Right forelimb (tissue), 1 donor: ENCODE results near the gene PGLYRP4.
"Not testable (repeated sequence)": the region's sequence is repeated elsewhere in the genome, so short reads cannot be mapped to it uniquely, and the experiment has no call there.

Experiments used
- DNase-seq: peaks from one replicate; pipeline ENCODE4 v3.0.0-alpha.2; 2018

PGLYRP4 gene

DNA sequence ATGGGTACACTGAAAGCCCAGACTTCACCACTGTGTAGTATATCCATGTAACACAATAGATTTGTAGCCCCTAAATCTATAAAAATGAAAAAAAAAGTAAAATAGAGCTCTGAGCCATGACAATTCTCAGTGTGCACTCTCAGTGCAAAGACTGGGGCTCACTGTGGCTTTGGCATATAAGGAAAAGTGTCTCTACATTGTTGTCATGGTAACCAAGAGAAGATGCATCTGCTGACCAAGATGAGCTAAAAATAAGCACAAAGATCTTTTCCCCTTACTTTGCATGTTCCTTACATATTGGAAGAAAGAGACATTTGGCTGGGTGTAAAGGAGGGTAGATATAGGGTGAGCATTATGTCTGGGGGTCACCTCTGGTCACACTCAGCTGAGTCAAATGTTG lies 12.0 kb downstream of the PGLYRP4 start:
- no peak for DNase-seq

- DNase-seq = no peak
These were observed 14.7 kb downstream of the PGLYRP4 start for GRCh38 chr1:153333902-153334301.

DNA sequence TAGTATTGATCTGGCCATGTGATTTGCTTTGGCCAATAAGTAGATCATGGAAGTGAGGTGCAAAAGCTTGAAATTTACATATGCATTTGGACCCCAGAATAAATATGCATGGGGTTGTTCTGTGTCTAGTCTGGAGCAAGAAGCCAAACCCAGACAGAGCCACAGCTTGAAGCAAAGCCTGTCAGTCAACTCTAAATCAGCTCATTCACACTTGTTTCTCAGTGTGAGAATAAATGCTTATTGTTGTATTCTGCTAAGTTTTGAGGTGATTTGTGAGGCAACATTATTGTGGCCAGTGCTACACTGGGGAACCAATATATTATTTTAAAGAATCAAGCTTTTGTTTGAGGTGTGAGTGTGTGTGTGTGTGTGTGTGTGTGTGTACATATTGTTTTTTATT lies 23.7 kb downstream of the PGLYRP4 start:
- no peak for DNase-seq

DNA sequence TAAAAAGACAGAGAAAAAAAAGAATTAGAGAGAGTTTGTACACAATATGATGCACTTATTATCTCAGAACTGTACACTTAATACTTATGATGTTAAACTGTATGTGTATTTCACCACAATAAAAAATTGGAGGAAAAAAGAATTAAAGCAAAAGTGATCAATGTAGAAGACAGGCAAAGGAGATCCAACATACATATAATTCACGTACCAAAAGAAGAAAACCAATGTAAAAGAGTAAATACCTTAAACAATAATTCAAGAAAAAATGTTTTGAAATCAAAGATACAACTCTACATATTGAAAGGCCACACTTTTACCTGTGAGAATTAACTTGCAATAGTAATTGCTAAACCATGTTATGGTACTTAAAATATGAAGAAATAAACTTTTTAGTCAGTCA lies 26.1 kb downstream of the PGLYRP4 start:
- no peak for DNase-seq

DNA sequence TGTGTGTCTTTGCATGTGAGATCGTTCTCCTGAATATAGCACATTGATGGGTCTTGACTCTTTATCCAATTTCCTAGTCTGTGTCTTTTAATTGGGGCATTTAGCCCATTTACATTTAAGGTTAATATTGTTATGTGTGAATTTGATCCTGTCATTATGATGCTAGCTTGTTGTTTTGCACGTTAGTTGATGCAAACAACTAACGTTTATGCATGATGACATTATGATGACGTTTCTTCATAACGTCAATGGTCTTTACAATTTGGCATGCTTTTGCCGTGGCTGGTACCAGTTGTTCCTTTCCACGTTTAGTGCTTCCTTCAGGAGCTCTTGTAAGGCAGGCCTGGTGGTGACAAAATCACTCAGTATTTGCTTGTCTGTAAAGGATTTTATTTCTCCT lies 30.5 kb downstream of the PGLYRP4 start:
- not testable (repeated sequence) for DNase-seq

- DNase-seq = not testable (repeated sequence)
These were observed 32.6 kb downstream of the PGLYRP4 start for GRCh38 chr1:153316013-153316412.

DNA sequence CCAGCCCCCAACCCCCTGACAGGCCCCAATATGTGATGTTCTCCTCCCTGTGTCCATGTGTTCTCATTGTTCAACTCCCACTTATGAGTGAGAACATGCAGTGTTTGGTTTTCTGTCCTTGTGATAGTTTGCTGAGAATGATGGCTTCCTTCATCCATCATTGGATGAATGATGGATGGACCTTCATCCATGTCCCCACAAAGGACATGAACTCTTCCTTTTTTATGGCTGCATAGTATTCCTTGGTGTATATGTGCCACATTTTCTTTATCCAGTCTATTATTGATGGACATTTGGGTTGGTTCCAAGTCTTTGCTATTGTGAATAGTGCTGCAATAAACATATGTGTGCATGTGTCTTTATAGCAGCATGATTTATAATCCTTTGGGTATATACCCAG lies 34.3 kb downstream of the PGLYRP4 start:
- DNase-seq = not testable (repeated sequence)

DNA sequence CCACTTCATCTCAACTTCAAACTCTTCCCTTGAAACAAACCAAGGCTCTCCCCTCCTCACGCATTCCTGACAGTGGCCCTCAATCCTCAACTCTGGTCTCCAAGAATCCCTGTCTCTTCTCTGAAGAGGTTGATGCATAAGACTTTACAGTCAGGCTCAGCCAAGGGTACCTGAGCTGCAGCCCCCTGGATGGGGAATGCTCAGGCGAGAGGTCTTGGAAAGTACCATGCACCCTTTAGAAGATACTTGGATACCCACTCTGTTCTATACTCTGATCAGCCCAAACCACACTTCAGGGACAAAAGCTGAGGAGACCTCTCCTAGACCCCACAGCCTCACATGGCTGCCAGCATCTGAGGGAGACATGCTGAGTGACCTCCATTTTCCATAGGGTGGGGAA lies 35.4 kb downstream of the PGLYRP4 start:
- DNase-seq = no peak

DNA sequence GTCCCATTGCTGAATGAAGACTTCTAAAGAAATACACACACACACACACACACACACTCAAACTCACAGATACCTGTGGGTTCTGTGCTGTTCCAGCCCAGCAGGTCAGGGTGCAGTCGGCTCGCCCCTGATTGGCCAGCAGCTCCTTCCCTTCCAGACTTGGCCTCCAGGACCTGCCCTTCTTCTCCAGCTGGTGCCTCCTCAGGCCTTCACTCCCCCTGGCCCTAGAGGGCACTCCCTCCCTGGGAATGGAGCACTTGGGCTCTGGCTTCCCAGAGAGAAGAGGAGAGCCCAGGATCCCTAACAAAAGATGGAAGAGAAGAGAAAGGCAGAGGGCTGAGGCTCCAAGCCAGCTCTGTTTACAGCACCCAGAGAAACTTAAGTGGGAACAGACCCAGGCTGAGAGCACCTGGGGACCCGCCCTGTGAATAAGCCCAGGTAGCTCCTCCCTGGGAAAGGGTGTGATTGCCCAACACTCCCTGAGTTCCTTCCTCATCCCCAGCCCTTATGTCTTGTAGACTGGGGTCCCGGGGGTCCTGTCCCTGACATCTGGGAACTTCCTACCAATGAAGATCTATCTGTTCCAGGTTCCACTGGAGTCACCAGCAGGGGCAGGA lies 36.0 kb downstream of the PGLYRP4 start, which contains the start of gene PGLYRP3:
PGLYRP3 (minus strand) TSS at position 383 of the 617 bp plus-strand sequence. CDS start 2,287 bp downstream, outside the sequence.
- DNase-seq = no peak

- DNase-seq = no peak
These were observed 38.1 kb downstream of the PGLYRP4 start for GRCh38 chr1:153310526-153310925.

GRCh38 chr1:153309441-153309840 lies 39.2 kb downstream of the PGLYRP4 start:
- no peak for DNase-seq

DNA sequence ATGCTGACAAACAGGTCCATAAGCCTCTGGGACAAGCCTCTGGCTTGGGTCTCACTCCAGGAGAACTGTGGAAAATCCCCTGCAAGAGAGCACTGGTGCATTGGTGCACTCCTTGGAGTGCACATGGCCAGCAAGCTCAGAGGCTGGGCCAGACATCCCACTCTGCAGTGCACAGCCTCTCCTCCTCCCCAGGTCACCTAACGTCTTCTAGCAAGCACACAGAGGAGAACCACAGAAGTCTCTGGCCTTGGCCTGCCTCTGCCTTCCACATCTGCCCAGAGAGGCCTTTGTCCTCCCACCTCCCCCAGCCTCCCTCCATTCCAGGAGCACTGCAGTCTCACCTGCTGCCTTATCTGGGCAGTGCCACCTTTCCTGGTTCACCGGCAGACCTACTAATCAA lies 40.1 kb downstream of the PGLYRP4 start:
- no peak for DNase-seq

DNA sequence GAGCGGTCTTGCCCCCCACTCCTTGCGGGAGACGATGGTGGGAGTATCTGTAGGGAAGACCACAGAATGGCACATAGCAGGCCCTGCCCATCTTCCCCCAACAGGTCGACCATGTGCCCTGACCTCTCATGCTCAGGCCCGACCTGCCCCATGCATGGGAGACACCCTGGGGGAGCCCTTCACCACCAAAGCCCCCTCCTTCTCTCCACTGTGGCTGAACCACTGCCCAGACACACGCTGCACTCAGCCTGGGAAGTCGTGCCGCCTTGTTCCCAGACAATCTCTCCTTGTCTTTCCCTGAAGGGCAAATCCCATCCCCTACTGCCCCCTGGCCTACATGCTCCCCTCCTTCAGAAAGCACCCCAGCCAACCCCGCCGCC lies 41.4 kb downstream of the PGLYRP4 start:
- DNase-seq = no peak

DNA sequence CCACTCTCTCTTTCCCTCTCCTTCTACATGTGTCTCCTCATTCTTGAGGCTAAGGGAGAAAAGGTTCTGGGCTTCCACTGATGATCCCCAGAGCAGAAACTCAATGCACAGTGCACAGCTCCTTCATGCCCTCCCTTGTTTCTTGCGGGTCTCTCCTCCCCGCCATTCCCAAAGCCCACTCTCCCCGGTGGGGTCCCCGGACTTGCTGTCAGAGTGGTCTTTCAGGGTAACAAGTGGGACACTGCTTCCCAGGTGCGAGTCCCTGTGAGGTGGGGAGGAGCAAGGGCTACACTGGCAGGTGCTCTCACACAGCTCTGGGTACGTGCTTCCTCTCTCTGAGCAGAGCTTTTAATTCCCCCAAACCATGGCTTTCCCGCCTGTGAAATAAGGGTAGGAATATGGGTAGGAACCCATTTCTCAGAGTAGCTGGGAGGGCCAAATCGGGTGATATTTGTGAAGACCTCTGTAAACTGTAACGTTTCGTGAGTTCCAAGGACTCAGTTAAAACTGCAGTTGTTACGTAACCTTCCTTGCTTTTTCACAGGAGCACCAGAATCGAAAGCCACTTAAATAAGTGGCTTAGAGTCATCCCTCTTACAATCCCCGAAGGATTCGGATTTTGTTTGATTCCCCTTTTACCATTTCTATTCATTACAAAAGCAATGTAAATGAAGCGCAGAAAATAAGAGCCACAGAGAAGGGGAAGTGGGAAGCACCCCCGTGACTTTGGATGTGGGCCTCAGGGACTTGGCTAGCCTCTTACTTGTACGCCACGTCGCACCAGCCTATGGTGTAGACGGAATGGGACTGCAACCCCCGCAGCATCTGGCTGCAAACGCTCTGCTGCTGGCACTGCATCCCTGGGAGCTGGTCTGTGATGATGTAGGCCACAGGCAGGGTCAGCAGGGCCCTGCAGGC lies 42.1 kb downstream of the PGLYRP4 start:
- DNase-seq = no peak

- no peak for DNase-seq
These were observed 43.0 kb downstream of the PGLYRP4 start for GRCh38 chr1:153305682-153306081.

DNA sequence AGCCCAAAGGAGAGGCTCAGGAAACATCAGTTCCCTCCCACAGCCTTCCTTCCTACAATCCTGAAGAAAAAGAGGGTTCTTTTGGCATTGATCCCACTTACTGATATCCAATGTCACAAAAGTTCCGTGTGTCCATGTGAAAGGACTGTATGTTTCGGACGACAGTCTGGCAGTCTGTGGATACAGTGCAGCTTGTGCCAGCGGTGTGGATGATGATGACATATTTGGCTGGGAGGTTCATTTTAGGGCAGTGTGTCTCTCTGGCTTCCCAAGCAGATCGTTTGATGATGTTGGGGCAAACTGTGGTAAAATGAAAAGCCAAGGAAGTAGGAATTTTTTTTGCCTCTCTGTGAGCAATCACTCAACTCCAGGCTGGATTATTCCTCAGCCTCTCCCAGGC lies 46.3 kb downstream of the PGLYRP4 start:
- no peak for DNase-seq

- DNase-seq = no peak
These were observed 54.8 kb downstream of the PGLYRP4 start for GRCh38 chr1:153293851-153294250.

DNA sequence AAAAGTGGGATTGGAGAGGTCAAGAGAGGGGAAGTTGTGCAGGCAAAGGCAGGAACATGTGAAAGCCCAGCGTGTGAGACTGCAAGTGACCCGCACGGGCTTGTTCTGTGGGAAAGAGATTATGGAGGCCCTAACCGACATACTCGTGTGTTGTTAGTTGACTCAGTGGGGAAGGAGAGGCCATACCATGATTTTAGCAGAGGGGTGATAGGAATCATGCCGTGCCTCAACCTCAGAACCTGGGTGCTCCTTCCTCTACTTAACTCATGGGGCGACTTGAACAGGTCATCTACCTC lies 55.2 kb downstream of the PGLYRP4 start:
- DNase-seq = no peak

- no peak for DNase-seq
These were observed 55.7 kb downstream of the PGLYRP4 start for GRCh38 chr1:153292740-153293479.

DNA sequence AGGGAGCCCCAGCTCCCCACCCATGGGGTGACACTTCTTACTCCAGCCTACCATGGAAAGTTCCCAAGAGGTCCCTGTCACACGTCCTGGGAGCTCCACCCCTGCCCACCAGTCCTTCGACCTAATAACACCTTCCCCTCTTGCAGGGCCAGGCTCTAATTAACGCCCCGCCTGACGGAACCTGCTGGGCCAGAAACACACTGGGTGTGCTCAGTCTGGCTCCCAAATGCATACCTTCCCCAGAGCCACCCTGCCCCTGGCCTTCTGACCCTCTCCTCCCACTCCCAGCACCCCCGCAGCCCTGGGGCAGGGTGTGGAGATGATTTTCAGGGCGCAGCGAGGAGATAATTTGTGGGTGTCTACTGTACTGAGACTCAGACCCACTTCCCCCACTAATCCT lies 56.5 kb downstream of the PGLYRP4 start:
- DNase-seq = no peak

DNA sequence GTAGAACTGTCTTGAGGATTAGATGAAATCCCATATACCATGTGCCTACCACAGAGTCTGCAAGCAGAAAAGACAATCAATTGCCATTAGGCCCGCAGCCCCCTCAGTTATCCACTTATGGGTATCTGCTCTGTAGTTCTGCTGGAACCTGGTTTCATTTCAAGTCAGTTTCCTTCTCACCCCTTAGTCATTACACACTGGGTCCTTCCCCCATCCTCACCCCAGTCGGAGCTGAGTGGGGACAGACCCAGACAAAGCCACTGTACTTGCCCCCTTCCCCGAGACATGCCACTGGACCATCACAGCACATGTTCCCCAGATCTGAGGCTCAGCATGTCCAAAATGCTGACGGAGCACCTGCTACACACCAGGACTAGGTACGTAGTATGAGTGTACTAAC lies 57.1 kb downstream of the PGLYRP4 start:
- DNase-seq = no peak

DNA sequence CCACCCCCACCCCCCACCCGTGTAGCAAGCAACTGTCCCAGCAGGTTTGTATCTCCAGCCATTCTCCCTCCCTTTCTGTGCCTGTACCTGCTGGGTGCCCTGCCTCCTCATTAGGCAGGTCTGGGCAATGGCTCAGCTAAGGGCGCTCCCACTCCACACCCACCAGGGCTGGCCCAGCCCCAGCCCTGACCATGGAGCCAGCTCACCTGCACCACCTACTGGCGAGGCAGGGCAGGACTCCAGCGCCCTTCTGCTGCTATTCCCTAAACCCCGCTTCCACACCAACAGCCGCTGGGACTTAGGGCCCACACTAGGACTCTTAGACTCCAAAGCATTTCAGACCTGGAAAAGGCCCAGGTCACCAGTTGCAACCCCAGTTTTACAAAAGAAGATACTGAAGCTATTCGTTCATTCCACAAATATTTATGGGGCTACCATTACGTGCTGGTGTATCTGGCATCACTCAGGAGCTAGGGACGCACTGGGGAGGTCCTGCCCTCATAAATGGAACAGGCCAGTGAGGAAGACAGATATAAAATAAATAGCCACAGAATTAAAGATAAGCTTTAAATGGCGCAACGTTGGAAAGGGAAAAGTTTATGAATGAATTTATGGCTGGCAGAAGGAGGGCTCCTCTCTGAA lies 59.9 kb downstream of the PGLYRP4 start:
- DNase-seq = no peak
